OCI-M1 (cell line): Measurements from ENCODE around the gene SF1.
A peak's percentile ranks its signal among the peaks of the same experiment; 100 is the strongest.

ENCODE experiments used
- DNase-seq: peaks from one replicate; lab custom pipeline; 2025; lab: John Stamatoyannopoulos, UW

Gene SF1

DNA sequence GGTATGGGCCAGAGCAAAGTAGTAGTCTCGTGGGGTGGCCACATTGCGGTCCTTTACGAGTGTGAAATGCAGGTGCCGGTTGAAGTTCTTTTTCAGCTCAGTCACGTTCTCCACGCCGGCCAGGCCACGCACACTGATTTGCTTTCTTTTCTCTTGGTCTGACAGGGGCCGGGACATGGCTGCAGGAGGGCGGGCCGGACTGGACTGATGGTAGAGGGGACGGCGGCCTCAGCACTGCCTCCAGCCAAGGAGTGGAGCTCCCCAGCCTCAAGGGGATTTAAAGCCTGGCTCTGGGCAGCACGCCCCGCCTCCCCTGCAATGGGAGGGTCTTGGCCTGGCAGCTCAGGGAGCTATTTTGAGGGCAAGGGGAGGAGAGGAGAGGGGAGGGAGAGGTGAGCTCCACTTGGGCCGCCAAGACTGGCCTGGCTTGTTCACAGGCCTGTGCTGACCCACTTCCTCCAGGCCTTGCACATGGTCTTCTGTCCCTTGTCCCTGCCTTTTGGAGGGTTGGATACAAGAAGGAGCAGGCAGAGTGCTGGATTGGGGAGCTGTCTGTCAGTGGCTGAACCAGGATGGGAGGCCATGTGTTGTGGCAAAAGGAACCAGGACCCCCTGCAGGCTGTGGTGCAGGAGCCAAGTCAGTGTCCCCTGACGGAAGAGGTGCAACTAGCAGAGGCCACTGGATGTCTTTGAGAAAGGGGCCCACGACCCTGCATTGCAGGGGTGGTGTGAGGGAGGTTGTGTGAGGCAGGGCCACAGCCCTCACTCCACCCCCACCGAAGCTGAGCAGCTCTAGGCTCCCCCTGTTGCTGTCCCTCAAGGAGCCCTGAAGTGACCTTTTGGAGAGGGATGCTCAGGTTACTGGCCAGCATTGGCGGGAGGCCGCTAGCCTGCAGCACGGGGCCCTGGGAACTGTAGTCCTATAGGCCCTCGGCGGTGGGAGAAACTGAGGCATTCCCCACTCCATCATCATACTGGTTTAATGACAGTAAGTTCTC is 18.3 kb downstream of the SF1 start, which contains the start of gene PYGM:
TSS of gene PYGM (minus strand) at position 253 of the 998 bp plus-strand sequence. CDS start at position 177, 76 bp downstream.
- no peak for DNase-seq

DNA sequence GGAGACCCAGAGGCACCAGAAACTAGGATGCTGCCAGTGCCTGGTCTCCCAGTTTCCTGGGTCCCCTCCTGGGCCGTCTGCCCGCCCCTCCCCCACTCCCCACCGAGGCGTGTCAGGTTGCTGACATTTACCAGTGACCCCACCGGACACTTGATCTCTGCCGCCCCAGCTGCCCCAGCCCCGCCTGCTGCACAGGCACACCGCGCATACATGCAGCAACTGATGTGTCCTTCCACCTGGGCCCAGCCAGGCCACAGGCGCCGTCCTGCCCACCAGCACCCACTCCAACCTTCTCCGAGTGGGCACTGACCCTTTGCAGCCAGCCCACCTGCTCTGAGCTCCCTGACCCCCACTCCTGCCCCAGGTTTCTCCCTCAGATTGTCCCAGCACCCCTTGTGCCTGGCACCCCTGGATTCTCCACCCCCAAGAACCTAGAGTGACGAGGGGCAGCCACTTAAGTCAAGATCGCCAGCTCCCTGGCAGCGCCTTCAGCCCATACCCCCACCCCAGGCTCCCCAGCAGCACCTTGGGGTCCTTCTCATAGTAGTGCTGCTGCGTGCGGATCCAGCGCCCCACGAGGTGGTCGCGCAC is 19.1 kb downstream of the SF1 start:
- DNase-seq = no peak

DNA sequence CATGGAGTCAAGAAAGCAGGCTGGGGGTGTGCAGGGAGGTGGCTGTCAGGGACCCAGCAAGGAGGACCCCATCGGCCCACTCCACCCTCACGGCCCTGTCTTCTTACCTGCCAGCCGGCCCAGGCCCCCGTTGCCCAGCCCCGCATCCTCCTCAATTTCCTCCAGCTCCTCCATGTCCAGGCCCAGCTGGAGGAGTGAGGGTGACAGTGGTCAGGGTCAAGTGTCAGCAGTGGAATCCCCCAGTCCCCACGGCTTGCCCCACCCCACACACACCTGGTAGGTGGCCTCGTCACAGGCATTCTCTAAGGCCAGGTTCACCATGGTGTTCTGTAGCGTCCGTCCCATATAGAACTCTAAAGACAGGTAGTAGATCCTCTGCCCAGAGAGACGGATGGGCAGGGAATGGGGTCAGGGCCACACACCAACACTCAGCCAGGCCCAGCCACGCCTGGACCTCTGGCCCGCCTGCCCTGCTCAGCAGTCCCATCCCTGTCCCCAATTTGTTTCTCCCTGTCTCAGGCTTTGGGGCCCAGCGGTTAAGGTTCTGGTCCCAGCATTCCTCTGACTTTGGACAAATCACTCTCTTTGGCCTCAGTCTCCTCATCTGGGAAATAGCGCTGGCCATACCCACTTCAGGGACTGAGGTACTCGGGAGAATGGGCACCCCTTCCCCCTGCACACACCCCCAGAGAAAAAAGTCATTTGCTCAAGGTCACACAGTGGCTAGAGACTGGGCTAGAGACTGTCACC is 19.8 kb downstream of the SF1 start:
- no peak for DNase-seq

DNA sequence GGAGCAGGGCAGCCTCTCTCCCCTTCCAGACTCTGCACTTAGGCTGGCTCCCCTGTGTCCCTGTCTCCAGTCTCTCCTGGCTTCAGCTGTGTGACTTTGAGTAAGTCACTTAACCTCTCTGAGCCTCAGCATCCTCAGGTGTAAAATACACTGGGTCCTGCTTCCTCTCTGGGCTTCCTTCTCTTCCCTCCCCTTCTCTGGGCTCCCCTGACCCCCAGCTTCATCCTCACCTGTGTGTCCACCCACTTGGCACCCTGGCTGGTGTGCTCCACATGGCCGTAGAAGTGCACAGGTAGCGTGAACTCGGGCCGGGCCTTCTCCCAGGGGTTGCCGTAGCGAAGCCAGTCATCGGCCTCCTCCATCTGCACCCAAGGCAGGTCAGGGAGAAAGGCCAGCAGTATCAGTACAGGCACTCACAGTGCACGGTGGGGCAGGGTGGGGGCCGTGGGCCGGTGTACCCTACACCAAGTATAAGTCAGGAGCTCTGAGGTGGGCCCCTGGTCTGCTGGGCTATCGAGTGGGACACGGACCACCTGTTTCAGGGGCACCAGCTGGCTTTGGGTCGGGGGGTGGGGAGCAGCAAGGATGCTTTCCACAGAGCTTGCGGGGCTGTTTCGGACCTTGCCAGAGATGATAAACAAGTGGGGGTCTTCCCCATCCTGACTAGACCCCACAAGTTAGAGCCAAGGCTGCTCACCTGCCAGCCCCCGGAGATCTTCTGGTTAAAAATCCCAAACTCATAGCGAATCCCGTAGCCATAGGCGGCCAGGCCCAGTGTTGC is 20.6 kb downstream of the SF1 start:
- no peak for DNase-seq

DNA sequence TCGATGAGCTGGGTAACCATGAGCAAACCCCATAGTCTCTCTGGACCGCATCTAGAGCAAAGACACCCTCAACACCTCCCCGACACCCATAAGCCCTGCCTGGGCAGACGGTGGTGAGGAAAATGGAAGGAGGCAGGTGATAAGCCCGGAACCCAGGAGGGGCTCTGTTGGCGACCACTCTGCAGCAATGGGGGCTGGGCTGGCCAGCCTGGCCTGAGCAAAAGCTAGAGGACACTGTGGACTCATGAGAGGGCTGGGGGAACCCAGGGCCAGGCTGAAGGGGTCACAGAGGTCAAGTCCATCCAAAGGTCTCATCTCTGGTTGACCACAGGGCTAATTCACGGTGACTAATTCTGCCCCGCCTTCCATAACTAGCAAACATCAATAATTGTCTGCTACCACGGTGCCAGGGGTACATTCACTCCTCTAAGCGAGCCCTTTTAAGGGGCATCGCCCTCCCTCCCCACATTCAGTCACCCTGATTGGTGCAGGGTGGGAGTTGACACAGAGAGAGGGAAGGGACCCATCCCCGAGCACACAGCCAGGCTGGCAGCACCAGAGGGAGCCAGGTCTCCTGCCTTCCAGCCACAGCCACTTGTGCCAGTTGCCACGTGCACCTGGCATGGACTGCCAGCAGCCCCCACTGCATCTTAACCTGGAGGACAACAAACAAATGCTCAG is 22.5 kb downstream of the SF1 start:
- DNase-seq = no peak

DNA sequence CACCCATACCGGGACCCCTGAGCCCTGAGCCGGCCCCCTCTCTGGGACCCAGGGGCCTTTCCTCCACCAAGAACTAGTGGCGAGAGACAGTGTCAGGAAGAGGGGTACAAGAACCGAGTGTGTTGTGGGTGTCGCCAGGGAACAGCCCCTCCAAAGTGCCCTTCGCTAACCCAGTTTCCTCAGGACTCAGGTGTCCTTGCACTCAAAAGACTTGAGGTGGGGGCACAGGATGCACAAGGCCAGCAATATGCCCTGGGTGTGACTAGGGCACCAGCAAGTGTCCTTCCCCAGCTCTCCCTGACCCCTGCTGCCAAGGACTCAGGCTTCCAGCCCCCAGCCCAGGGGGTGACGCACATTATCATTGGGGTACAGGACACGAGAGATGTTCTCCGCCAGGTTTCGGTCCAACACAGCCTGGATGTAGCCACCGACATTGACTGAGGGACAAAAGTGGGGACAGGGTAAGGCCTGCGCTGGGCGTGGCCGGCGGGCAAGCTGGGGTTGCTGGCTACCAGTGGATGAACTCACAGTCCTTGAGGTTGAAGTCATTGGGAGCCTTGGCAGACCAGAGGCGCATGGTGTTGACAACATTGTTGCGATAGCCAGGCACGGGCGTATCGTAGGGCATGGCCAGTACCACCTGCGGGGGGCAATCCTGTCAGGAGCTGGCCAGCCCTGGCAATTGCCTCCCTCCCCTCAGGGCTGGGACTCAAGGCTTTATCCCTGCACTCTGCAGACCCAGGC is 23.3 kb downstream of the SF1 start:
- no peak for DNase-seq

DNA sequence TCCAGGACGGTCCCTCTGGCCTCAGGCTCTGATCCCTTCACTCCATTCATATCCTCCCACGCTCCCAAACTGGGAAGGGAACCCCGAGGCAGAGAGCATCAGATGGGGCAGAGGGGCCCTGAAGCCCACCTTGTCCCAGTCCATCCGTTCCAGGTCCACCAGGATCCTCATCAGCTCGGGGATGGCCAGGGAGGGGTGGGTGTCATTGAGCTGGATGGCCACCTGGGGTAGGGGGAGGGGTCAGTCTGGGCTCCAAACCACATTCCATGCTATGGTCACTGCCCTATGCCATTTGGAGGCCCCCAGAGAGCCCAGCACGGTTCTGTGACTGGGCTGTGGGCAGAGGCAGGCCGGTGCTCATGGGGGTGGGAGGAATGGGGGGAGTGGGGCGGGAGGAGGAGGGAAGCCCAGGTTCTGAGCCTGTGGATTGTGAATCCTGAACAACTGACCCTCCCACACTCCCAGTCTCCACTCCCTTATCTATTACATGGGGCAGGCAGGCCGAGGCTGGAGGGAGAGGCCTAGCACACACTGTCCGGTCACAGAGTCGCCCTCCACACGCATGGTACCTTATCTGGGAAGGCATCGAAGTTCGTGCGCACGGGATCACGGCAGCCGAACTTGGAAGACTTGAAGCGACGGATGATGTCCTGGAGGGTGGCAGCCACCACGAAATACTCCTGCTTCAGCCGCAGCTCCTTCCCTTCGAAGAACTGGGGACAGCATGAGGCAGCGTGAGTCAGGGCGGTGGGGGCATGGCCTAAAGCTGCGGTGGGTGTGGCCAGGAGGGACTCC is 24.0 kb downstream of the SF1 start:
- peak; percentile 47 for DNase-seq

DNA sequence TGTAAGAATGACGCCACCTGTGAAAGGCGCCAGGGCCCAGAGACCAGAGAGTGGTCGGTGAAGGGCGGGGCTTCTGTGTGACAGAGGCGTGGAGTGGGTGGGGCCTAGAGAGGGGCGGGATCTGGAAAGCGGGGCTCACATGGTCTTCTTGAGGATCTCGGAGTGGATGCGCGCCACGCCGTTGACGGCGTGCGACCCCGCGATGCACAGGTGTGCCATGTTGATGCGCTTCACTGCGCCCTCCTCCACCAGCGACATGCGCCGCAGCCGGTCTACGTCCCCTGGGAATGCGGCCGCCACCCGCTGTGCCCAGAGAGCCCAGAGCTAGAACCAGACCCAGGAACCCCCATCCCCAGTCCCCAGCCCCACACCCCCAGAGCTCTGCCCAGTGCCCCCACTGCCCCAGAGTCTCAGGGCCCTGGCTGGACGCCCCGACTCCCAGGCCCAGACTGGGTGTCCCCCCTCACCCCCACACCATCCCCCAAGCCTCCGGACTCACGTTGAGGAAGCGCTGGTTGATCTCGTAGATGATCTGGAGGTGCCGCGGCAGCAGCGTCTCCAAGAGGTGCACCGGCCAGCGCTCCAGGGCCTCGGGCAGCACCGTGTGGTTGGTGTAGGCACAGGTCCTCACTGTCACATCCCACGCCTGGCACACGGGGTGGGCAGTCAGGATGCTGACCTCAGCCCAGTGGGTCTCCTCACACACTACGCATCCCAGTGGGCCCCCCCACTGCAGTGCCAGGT is 24.8 kb downstream of the SF1 start:
- DNase-seq = no peak

DNA sequence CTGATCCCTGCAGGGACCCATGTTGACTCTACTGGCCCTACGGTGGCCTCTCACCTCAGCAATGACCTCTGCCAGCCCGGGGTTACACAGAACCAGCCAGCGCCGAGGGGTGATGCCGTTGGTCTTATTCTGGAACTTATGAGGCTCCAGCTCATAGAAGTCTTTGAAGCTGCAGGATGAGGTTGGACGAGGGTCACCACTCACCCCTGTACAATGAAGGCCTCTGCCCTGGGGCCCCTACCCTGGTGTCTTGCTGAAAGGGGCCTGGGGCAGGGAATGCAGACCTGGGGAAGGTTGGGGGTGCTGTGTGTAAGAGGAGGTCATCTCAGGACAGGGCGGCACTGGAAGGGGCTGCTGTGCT is 25.3 kb downstream of the SF1 start:
- no peak for DNase-seq

DNA sequence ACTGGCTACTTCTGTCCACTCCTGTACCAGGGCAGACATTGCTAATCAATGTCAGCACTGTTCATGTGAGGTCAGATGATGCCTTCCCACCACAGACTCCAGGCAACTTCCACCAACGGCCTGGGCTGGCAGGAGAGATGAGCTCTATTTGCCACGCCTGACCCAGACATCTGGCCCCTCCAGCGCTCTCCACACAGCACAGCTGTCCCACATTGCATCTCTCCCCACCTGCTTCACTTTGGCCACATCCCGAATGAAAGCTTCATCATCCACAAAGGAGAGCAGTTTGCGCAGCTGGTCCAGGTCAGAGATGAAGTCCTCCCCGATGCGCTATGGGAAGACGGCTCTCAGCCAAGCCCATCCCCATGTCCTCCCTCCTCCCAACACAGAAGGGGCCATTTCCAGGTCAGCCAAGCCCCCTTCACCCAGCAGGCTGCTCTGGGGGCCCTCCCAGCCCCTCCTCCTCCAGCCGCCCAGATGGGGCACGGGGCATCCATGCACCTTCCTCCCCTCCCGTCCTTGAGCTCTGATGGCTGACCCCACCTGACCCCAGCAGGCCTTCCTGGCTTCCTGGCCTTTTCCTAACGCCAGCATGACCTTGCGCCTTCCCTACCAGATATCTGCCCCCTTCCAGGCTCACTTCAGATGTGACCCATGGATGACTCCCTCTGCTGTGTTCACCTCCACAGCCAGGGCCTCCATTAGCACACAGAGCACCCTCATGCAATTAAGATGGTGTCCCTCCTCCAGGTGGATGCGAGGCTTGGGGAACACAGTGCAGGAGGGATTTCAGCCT is 26.0 kb downstream of the SF1 start:
- no peak for DNase-seq

DNA sequence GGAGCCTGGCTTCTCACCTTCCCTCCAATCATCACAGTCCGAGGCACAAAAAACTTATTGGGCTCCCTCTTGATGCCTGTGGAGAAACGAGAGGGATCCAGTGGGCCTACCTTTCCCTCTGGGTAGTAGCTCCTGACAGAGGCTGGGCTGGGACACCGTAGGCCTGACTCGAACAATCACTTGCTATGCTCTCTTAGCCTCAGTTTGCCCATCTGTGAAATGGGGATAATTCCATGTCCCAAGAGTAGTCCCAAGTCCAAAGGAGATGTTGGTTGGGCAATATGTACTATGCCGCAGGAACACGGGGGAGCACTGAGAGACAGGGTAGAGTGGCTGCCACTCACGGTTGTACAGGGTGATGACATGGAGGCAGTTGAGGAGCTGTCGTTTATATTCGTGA is 26.8 kb downstream of the SF1 start:
- DNase-seq = no peak

DNA sequence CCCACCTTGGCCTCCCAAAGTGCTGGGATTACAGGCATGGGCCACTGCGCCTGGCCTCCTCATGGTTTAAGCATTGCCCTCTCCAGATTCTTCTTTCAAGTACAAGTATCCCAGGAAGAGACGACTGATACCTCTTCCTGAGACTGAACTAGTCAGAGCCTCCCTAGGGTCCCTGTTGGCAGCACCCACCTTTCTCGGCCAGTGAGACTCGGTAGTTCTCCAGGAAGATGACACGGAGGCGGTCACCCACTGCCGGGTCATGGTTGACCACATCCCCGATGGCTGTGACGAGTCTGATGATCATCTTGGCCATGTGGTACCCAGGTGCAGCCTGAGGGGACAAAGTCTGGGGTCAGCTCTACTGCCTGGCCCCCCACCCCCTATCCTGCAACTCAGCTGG is 27.2 kb downstream of the SF1 start:
- DNase-seq = no peak

DNA sequence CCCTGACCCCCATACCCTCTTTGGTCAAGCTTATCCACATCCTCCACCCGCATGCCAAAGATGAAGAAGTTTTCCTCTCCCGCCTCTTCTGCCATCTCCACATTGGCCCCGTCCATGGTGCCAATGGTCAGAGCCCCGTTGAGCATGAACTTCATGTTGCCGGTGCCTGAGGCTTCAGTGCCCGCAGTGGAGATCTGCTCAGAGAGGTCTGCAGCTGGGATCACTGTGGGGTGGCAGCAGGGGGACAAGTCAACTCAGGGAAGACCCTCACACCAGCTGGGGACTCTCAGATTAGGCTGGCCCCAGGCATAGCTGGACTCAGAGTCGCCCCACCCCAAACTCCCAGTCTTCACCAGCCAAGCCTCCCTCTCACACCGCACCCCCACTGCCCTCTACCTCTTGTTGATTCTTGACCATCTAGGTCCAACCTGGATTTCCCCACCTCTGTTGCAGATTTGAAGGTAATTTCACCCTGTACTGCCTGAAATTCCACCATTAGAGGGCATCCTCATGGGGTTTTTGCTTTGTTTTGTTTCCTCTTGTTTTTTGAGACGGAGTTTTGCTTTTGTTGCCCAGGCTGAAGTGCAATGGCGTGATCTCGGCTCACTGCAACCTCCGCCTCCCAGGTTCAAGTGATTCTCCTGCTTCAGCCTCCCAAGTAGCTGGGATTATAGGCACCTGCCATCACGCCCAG is 27.8 kb downstream of the SF1 start:
- DNase-seq = peak; percentile 28

DNA sequence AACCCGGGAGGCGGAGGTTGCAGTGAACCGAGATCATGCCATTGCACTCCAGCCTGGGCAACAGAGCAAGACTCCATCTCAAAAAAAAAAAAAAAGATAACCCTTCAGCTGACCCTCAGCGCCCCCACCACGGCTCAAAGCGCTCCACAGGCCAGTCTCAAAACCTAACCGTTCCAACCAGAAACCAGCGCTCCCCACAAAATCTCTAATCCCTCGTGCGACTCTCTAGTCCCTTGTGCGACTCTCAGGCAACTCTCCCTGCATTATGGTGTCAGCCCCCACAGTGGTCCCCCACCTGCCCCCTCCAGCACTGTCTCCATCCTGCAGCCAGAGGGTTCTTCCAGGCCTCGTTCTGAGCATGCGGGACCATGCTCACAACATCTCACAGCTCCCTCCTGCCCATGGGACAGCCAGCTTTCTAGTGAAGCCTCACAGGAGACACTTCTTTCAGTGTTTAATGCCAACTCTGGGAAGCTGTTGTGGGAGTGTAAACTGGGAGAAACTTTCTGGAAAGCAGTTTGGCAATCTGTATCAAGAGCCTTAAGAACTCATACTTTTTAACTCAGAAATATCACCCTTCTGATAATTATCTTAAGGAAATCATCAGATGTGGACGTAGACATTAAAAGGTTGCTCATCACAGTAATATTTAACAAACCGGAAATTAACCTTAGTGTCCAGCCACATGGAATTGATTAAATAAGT is 30.2 kb downstream of the SF1 start:
- no peak for DNase-seq

DNA sequence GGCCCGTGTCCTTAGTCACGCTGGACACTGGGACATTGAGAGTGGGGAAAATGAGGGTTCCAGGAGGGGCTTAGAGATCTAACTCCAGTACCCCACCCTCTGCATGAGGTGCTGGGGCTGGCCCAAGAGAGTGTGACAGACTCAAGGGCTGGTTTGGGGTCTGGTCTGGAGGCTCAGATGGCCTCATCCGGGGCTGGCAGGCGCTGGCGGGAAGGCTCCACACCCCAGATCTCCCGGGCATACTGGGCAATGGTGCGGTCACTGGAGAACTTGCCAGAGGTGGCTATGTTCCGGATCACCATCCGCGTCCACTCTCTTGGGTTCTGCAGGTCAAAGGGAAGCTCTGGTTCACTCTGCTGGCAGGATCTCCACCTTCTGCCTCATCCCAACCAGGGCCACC is 31.9 kb downstream of the SF1 start:
- DNase-seq = no peak

DNA sequence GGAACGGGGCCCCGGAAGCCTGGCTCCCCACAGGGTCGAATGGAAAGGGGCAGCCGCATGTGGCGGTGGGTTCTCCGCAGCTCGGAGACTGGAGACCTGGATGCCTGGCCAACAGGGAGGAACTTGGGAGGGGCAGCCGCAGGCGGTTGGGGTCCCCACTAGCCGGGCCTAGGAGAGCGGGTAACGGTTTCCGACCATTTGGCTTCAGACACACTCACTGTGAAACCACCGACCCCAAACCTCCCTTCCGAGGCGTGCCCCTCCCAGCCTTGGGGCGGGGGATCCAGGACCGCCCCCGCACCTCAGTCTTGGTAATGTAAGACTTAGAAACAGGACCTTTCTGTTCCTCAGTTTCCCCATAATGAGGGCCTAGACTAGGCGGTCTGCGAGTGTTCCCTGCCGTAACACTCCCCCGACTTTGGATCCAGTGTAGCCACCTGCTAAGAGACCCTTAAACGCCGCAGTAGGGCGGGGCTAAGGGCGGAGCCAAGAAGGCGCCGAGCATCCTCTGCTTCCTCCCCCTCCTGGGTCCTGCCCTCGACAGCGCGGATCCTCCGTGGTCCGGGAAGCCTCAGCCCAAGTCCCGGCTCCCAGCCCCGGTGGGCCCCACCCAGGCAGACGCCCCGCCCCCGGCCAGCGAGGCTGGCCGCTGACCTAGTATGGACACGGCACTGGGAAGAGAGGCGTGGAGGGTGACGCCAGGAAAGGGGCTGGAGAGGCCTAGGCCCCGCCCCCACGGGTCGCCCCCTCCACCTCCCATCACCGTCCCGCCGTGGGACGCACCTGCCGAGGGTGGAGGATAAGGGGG is 32.6 kb downstream of the SF1 start:
- peak; percentile 86 for DNase-seq
